Heart left ventricle (tissue), 16 donors: ENCODE data around the gene MAN2B2. TPM values are rescaled to one million over a fixed set of nuclear protein-coding genes. Genes with fewer than 3 reads are reported as not detected.
A peak's percentile ranks its signal among the peaks of the same experiment; 100 is the strongest.

Source experiments
- ATAC-seq, 4 donors: fragments of 200-7000 bp; cut with Tn5 transposase; one replicate each; pipeline ENCODE4 v1.9.1; 2020 to 2022; ENCODE audit warnings: moderate library complexity in 4 of 4, mild to moderate bottlenecking in 3 of 4, moderate number of reproducible peaks in 1 of 4
- DNase-seq, 5 donors: peaks; one replicate each; pipeline ENCODE4 v3.0.0-alpha.2; 2020
- H3K27ac ChIP-seq, 12 donors: fragments of 200-600 bp; sonication (generic) in 4 of 12; one replicate each; pipeline versions ENCODE4 v1.5.0 to v1.8.0; 2016 to 2022; ENCODE audit warnings: mild to moderate bottlenecking in 2 of 12
- H3K27me3 ChIP-seq, 9 donors: fragments of 200-600 bp; sonication (generic) in 2 of 9; one replicate each; pipeline versions ENCODE4 v1.5.1 to v1.8.0; 2016 to 2022; ENCODE audit warnings: mild to moderate bottlenecking in 3 of 9
- H3K36me3 ChIP-seq, 9 donors: fragments of 200-600 bp; sonication (generic) in 2 of 9; one replicate each; pipeline versions ENCODE4 v1.5.0 to v1.8.0; 2018 to 2022; ENCODE audit warnings: mild to moderate bottlenecking in 2 of 9
- H3K4me1 ChIP-seq, 12 donors: fragments of 200-600 bp; sonication (generic) in 4 of 12; one replicate each; pipeline versions ENCODE4 v1.5.0 to v1.8.0; 2016 to 2022; ENCODE audit warnings: mild to moderate bottlenecking in 3 of 12
- H3K4me3 ChIP-seq, 12 donors: fragments of 200-600 bp; sonication (generic) in 4 of 12; one replicate each; pipeline versions ENCODE4 v1.5.0 to v1.8.0; 2017 to 2022; ENCODE audit warnings: mild to moderate bottlenecking in 9 of 12, moderate library complexity in 4 of 12
- H3K9me3 ChIP-seq, 12 donors: fragments of 200-600 bp; sonication (generic) in 4 of 12; one replicate each; pipeline versions ENCODE4 v1.5.0 to v1.8.0; 2016 to 2022; ENCODE audit warnings: mild to moderate bottlenecking in 1 of 12
- CTCF ChIP-seq, 12 donors: fragments of 200-600 bp; sonication (generic) in 4 of 12; IDR thresholded peaks; one replicate each; pipeline versions ENCODE4 v1.5.0 to v1.8.0; 2018 to 2022; ENCODE audit warnings: antibody characterized with exemption in 12 of 12, mild to moderate bottlenecking in 5 of 12
- POLR2A ChIP-seq, 2 donors: fragments of 450-650 bp; IDR thresholded peaks; one replicate each; pipeline ENCODE4 v1.6.1; 2017; ENCODE audit warnings: antibody characterized with exemption in 2 of 2, mild to moderate bottlenecking in 2 of 2, moderate library complexity in 2 of 2
- WGBS, 4 donors: extraction: QIAGEN DNeasy Blood & Tissue Kit in 2 of 4; methylation state at CpG; one replicate each; pipeline versions ENCODE4 v1.1.5 to v1.1.7; 2013 to 2018; 5-methylcytosine and 5-hydroxymethylcytosine counted together
- intact Hi-C, 10 donors: fragments of 100-400 bp; cut with DNase I; formaldehyde crosslinking; loops; one replicate each; pipeline versions ENCODE4 v1.11.1 to v1.14.2; 2022
- polyA plus RNA-seq, 2 donors: library from polyadenylated mRNA; stranded (reverse); fragments of 200-250 nt; gene quantifications; one replicate each; pipeline ENCODE4 v1.2.3, GENCODE V29; 2013
- total RNA-seq, 9 donors: library from RNA; depleted of rRNA in 2 of 9; stranded (reverse); fragments of >200 nt in 2 of 9; fragmentation: NEBNext Ultra II Directional in 3 of 9; extraction: Animal tissue kit (Norgen Biotek cat#: 25700) in 3 of 9; gene quantifications; one replicate each; pipeline versions ENCODE4 v1.1.0 to v1.2.4, GENCODE V29; 2016 to 2023
- donor health status: ischemic (EF 13 %, LVEDD 7.1; RV severe dilation, severe dysfunction).
- donor health status: healthy with polysubstance abuse.
- donor health status: DM: no; HTN: yes; CAD: no.
- donor health status: DM: no; HTN: no; CAD: no.
- donor health status: ischemic (EF 25% LVEDD 6.9; RV normal size, moderate dysfunction).
- donor health status: ischemic (EF 25% LVEDD 5.7; RV mildly dilated, moderate dysfunction).
- donor health status: healthy.
- donor health status: DM: yes; HTN: yes; CAD: no.
- donor health status: ischemic (EF 35%, LVEDD 5.7; RV mildly dilated, moderate dysfunction).
- donor health status: nonischemic (EF 11% LVEDD 7.7; RV severe dilation, severe dysfunction).
- donor health status: DM: yes; HTN: yes; CAD: no.
- donor health status: PGD.
- donor health status: ischemic (EF 29% LVEDD 5.4; RV normal size, mild dysfunction).
- donor health status: nonischemic (EF 23%, LVEDD 6.1; RV moderate dilation, normal function).

The MAN2B2 gene
- total and polyA plus RNA-seq, 11 donors = 4.4 to 33.6 (median 19.8) TPM

GRCh38 chr4:6657242-6658208, 82.5 kb downstream of the MAN2B2 start:
- no peaks in the 10 kb centered on the region for H3K36me3 ChIP-seq
- H3K27me3 ChIP-seq = peaks cover 0 to 29% (median 0%) of the 10 kb centered on the region in 9 donors
- TF ChIP-seq POLR2A (IDR thresholded peaks at IDR 0.05) (no peak), CTCF (IDR thresholded peaks at IDR 0.05) (no peak)
- no peak overlapping the region for H3K4me3 ChIP-seq
- peaks cover 0 to 13% (median 2%) of the 10 kb centered on the region in 12 donors for H3K4me1 ChIP-seq
- DNase-seq (no peak), ATAC-seq (no peak)
- intact Hi-C loops = no loop called here
- no peak overlapping the region for H3K27ac ChIP-seq
- WGBS, 4 donors = 70 to 81% (median 76%) methylated on average over 60 to 65 of the region's 65 CpGs
- peaks cover 0 to 5% (median 0%) of the 10 kb centered on the region in 12 donors for H3K9me3 ChIP-seq

GRCh38 chr4:6658209-6658595, 83.2 kb downstream of the MAN2B2 start:
- no peak for DNase-seq
- Histone ChIP-seq H3K27me3 (peaks cover 0 to 36% (median 0%) of the 10 kb centered on the region in 9 donors), H3K36me3 (no peaks in the 10 kb centered on the region), H3K4me3 (peak overlapping the region in 8 of 12 donors; percentile 45 to 61 (median 51)), H3K4me1 (peaks cover 0 to 13% (median 2%) of the 10 kb centered on the region in 12 donors), H3K9me3 (peaks cover 0 to 5% (median 0%) of the 10 kb centered on the region in 12 donors), H3K27ac (peak overlapping the region in 9 of 12 donors; percentile 22 to 68 (median 54))
- peak in 2 of 4 donors; percentile 14 to 27 for ATAC-seq
- intact Hi-C loops = no loop called here
- 67 to 90% (median 83%) methylated on average over 7 of the region's 7 CpGs for WGBS, 4 donors
- TF ChIP-seq CTCF (IDR thresholded peaks at IDR 0.05) (no peak), POLR2A (IDR thresholded peaks at IDR 0.05) (no peak)

GRCh38 chr4:6658597-6659075, 83.6 kb downstream of the MAN2B2 start:
- peak in 4 of 5 donors; percentile 36 to 79 (median 57) for DNase-seq
- WGBS, 4 donors = 6 to 20% (median 12%) methylated on average over 38 to 52 of the region's 52 CpGs
- H3K27ac ChIP-seq = peak overlapping the region in 11 of 12 donors; percentile 7 to 68 (median 48)

More at GRCh38 chr4:6658597-6659075, 83.6 kb downstream of the MAN2B2 start:
- TF ChIP-seq POLR2A (IDR thresholded peaks at IDR 0.05) = no peak
- no peak for TF ChIP-seq CTCF (IDR thresholded peaks at IDR 0.05)
- H3K36me3 ChIP-seq = no peaks in the 10 kb centered on the region
- intact Hi-C loops = no loop called here
- peak in 3 of 4 donors; percentile 75 to 82 (median 78) for ATAC-seq
- H3K4me3 ChIP-seq = peak overlapping the region; percentile 24 to 61 (median 47)
- H3K9me3 ChIP-seq = peaks cover 0 to 5% (median 0%) of the 10 kb centered on the region in 12 donors
- H3K4me1 ChIP-seq = peaks cover 0 to 15% (median 2%) of the 10 kb centered on the region in 12 donors
- peaks cover 0 to 41% (median 0%) of the 10 kb centered on the region in 9 donors for H3K27me3 ChIP-seq
